Right ventricle myocardium superior (tissue), 1 donor: ENCODE data around the gene CRACR2B. TPM values are rescaled to one million over a fixed set of nuclear protein-coding genes. Genes with fewer than 3 reads are reported as not detected.
A peak's percentile ranks its signal among the peaks of the same experiment; 100 is the strongest.

Source experiments
- ATAC-seq: fragments of 200-7000 bp; cut with Tn5 transposase; one replicate; pipeline ENCODE4 v1.9.1; 2020; ENCODE audit warnings: mild to moderate bottlenecking; ENCODE audit not compliant: poor library complexity
- DNase-seq: peaks from one replicate; pipeline ENCODE4 v3.0.0-alpha.2; 2020
- intact Hi-C: fragments of 100-400 bp; cut with DNase I; formaldehyde crosslinking; loops from one replicate; pipeline ENCODE4 v1.11.2; 2022
- total RNA-seq: library from RNA; stranded (reverse); fragmentation: NEBNext Ultra II Directional; extraction: Animal tissue kit (Norgen Biotek cat#: 25700); gene quantifications from one replicate; pipeline ENCODE4 v1.2.1, GENCODE V29; 2021
- donor health status: DM: no; HTN: yes; CAD: no; lungs with severe emphysema.

CRACR2B gene
- total RNA-seq, 1 donor from 2014 or later = 18.9 TPM

DNA sequence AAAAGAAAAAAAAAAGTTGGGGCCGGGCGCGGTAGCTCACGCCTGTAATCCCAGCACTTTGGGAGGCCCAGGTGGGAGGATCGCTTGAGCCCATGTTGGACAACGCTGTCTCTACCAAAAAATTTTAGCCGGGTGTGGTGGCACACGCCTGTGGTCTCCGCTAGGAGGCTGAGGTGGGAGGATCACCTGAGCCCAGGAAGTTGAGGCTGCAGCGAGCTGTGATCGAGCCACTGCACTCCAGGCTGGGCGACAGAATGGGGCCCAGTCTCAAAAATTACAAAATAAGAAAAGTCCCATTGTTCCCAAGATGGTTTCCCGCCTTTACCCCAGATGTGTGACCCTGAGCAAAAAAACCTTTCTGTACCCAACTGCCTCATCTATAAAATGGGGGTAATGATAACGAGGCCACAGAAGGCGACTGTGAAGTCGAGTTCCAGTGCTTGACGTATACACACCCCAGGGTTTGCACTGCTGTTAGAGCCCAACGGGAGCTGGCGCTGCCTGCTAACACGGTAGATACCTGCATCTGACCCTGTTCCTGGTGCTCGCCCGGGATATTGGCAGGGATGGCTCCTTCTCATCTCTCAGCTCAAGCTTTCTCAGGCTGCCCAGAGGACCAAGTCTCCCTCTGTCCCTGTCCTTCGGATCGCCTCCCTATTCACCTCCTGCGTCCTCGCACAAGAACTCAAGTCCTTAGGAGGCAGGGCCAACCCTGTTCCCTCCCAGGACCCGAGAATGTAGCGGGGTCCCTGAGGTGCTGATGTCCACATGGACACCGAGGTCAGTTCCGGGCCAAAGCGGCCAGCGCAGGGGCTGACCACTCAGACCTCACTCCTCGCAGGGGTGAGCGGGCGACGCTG, 19.1 kb upstream of the CRACR2B start:
- ATAC-seq = no peak
- no peak for DNase-seq
- intact Hi-C loops = no loop called here

DNA sequence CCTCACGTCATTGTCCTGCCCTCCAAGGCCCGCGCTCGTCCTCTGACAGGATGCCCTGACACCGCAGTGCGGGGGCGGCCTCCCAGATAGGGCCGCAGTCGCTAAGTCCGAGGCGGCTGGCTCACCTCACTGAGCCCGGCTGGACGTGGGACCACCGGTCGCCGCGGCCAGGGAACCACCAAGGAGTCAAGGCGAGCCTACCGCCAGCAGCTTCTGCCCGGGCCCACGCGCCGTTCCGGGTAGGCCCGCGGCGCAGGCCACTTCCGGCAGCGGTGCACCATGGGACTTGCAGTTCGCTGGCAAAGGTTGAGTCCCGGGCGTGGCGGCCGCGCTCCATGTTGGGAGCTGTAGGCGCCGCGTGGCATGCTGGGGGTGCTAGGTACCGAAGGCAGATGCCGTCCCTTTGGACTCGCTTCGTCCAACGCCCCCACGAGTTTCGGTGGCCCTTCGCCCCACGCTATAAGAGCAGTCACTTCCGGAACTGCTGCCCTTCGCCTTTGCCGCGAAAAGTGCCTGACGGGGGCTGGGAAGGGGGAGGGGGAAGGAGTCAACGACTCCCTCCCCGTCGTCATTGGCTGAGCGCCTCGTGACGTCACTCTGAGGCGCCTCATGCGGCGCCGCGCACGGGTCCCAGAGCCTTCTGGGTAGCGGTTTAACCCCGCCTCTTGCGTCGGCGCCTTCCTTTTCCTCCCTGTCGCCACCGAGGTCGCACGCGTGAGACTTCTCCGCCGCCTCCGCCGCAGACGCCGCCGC, 18.3 kb upstream of the CRACR2B start, which contains the start of gene RPLP2:
TSS of gene RPLP2 (plus strand) at position 681 of the 753 bp plus-strand sequence. CDS start 268 bp downstream, outside the sequence.
- peak; percentile 99 for DNase-seq
- ATAC-seq = peak; percentile 94
- intact Hi-C loops = no loop called here

- no peak for ATAC-seq
- no peak for DNase-seq
- intact Hi-C loops = no loop called here
Observed at GRCh38 chr11:810040-810567, 17.6 kb upstream of the CRACR2B start.

- intact Hi-C loops = no loop called here
- DNase-seq (no peak), ATAC-seq (no peak)
Observed at GRCh38 chr11:811446-812245, 16.1 kb upstream of the CRACR2B start.

- intact Hi-C loops = no loop called here
- DNase-seq = no peak
- no peak for ATAC-seq
Observed at GRCh38 chr11:812390-812789, 15.3 kb upstream of the CRACR2B start.

DNA sequence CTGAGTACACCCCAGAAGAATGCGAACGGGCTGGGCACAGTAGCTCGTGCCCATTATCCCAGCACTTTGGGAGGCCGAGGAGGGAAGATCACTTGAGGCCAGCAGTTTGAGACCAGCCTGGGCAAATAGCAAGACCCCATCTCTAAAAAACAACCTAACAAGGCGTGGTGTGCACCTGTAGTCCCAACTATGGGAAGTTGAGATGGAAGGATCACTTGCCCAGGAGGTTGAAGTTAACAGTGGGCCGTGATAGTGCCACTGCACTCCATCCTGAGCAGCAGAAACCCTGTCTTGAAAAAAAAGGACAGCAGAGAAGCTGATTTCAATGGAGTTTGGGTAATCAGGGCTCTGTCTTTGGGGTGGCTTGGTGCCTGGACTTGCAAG, 14.7 kb upstream of the CRACR2B start:
- intact Hi-C loops = no loop called here
- no peak for DNase-seq
- no peak for ATAC-seq

DNA sequence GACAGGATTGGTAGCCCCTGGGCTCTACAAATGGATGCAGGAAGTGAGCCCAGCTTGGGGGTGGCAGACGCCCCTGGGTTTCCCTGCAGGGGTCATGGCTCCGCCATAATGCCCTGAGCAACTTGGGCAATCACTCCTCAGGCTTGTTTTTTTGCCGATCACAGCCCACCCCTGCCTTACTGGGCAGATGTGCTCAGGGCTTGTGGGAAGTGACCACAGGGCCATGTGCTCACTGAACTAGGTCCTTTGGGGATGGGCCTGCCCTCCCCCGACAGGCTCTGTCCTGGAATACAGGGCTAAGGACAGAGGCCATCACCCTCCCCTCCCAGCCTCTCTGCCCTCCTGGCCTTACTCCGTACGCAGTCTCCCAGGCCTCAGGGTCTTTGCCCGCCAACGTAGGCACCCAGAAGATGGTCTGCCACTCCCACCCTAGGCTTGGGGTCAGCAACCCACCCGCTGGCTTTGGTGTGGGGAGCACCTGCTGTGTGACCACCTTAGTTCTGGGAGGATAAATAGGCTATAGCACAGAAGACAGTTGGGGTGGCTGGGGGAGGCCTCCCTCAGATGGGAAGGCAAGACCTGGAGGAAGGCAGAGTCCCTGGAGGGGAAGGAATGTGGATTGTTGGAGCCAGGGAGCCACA, 14.1 kb upstream of the CRACR2B start:
- ATAC-seq = no peak
- DNase-seq = no peak
- intact Hi-C loops = no loop called here

- intact Hi-C loops = no loop called here
- ATAC-seq (no peak), DNase-seq (no peak)
Observed at GRCh38 chr11:815675-816432, 11.9 kb upstream of the CRACR2B start.

GRCh38 chr11:816433-816779, 11.3 kb upstream of the CRACR2B start:
- DNase-seq = no peak
- intact Hi-C loops = no loop called here
- no peak for ATAC-seq

GRCh38 chr11:818396-819128, 9.2 kb upstream of the CRACR2B start, which contains the start of gene PNPLA2:
Gene PNPLA2, plus strand, starts transcription at chr11:818914. Its CDS starts 805 bp downstream, at chr11:819719.
- no peak for ATAC-seq
- intact Hi-C loops = no loop called here
- no peak for DNase-seq

- intact Hi-C loops = no loop called here
- ATAC-seq (peak; percentile 87), DNase-seq (peak; percentile 96)
Observed at GRCh38 chr11:819129-819931, 8.4 kb upstream of the CRACR2B start.

- peak; percentile 72 for ATAC-seq
- DNase-seq = peak; percentile 94
- intact Hi-C loops = no loop called here
Observed at GRCh38 chr11:819943-820649, 7.6 kb upstream of the CRACR2B start.

DNA sequence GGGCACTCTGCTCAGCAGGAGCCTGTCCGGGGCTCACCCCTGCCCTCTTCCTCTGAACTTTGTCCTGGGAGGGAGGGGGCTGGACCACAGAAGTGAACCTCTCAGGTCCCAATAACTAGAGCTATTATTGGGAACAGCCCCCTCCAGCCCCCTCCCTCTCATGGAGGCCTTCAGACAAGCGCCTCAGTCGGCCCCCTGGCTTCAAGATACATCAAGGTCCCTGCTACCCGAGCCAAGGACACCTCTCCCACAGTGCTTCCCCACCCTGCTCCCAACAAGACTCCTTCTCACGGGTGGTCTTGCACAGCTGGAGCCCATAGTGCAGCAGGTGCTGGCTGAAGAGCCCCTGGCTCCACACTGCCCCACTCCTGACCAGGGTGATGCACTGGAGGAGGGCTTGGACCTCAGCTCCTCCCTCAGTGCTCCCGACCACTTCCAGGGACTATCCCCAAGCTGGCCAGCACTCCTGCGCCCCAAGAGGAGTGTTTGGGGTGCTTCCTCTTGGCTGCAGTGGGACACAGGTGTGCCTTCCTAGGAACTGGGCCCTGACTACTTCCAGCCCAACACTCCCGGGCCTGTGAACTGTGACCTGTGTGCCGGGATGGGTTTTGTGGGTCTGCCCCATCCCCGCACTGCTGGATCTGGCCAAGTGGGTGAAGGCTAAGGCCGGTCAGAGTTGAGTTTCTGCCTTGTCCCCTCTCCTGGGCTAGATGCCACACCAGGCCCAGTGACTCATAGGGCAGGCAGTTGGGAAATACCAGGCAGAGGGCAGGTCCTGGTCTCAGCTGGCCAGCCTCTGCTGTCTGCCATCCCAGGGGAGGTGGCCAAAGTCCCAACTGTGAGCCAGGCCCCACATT, 6.8 kb upstream of the CRACR2B start:
- DNase-seq (peak; percentile 89), ATAC-seq (peak; percentile 61)
- intact Hi-C loops = no loop called here

DNA sequence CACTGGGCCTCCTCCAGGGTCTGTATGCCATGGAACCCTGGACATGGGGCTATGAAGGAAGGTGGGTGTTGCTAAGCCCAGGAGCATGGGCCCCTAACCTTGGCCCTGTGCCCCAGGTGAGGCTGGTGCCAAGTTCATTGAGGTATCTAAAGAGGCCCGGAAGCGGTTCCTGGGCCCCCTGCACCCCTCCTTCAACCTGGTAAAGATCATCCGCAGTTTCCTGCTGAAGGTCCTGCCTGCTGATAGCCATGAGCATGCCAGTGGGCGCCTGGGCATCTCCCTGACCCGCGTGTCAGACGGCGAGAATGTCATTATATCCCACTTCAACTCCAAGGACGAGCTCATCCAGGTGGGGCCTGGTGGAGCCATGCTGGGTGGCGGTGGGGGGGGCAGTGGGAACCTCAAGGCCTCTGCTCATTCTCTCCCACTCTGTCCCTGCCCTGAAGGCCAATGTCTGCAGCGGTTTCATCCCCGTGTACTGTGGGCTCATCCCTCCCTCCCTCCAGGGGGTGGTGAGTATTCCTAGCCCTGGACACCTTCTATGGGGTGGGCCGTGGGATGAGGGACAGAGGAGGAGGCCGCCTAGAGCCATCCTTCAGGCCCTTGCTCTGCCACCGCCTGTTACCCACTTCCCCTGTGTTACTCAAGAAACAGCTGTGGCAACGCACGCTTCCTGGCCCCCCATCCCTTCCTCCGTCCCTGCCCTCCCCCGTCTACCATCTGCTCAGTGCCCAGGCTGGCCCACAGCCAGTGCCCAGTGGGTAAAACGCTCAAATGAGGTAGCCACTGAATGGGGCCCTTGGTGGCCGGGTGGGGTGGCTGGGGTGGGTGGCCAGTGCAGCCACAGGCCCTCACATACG, 6.0 kb upstream of the CRACR2B start:
- no peak for ATAC-seq
- intact Hi-C loops = no loop called here
- DNase-seq = peak; percentile 79
